RKO (cell line): ENCODE results near the gene MED19.
"Not testable (repeated sequence)": the region's sequence is repeated elsewhere in the genome, so short reads cannot be mapped to it uniquely, and the experiment has no call there.

ENCODE experiments used
- DNase-seq: peaks from one replicate; pipeline ENCODE4 v3.0.0-alpha.2; 2016; ENCODE audit warnings: low spot score

Gene MED19

GRCh38 chr11:57704932-57705331 lies 7.1 kb downstream of the MED19 start:
- no peak for DNase-seq

GRCh38 chr11:57703341-57703740 lies 8.7 kb downstream of the MED19 start:
- no peak for DNase-seq

GRCh38 chr11:57700425-57700824 lies 11.6 kb downstream of the MED19 start:
- DNase-seq, result no peak

GRCh38 chr11:57699813-57700212 lies 12.2 kb downstream of the MED19 start:
- DNase-seq, result no peak

GRCh38 chr11:57698843-57699365 lies 13.1 kb downstream of the MED19 start:
- DNase-seq, result no peak

GRCh38 chr11:57690474-57690873 lies 21.5 kb downstream of the MED19 start:
- not testable (repeated sequence) for DNase-seq

- DNase-seq, result no peak
These were observed 30.8 kb downstream of the MED19 start for GRCh38 chr11:57681168-57681567.

GRCh38 chr11:57680552-57680874 lies 31.5 kb downstream of the MED19 start:
- peak; percentile 41 for DNase-seq

GRCh38 chr11:57679396-57679795 lies 32.6 kb downstream of the MED19 start:
- DNase-seq, result no peak

GRCh38 chr11:57675176-57675941 lies 36.7 kb downstream of the MED19 start:
- DNase-seq, result no peak

GRCh38 chr11:57674251-57674650 lies 37.8 kb downstream of the MED19 start:
- DNase-seq, result no peak

- DNase-seq, result peak; percentile 33
These were observed 43.6 kb downstream of the MED19 start for GRCh38 chr11:57668434-57668782.

GRCh38 chr11:57667736-57668433 lies 44.1 kb downstream of the MED19 start, which contains the start of gene ZDHHC5:
Gene ZDHHC5 (plus strand): TSS chr11:57668114. CDS start chr11:57673091, 4,977 bp downstream.
- peak; percentile 98 for DNase-seq

GRCh38 chr11:57667117-57667735 lies 44.8 kb downstream of the MED19 start:
- peak; percentile 98 for DNase-seq

GRCh38 chr11:57663975-57664374 lies 48.0 kb downstream of the MED19 start:
- no peak for DNase-seq

- peak; percentile 35 for DNase-seq
These were observed 49.1 kb downstream of the MED19 start for GRCh38 chr11:57662893-57663292.

GRCh38 chr11:57659669-57660068 lies 52.3 kb downstream of the MED19 start:
- DNase-seq, result no peak

GRCh38 chr11:57658023-57658361 lies 54.0 kb downstream of the MED19 start:
- DNase-seq, result peak; percentile 39

- peak; percentile 98 for DNase-seq
These were observed 54.6 kb downstream of the MED19 start, which contains the start of gene CLP1 for GRCh38 chr11:57657194-57658022. Gene CLP1 (plus strand): TSS chr11:57657762. CDS start chr11:57659477, 1,715 bp downstream.

- DNase-seq, result no peak
These were observed 55.2 kb downstream of the MED19 start for GRCh38 chr11:57656885-57657193.
